ENCODE results near the gene EDEM2.

Gene EDEM2

GRCh38 chr20:35179292-35180212 is 32.4 kb upstream of the EDEM2 start:
- no peaks in the 10 kb centered on the region for H3K27me3 ChIP-seq (ENCODE audit: low read length)
- H3K4me3 ChIP-seq (ENCODE audit: insufficient read depth, low read length, poor library complexity, severe bottlenecking) = no peak overlapping the region
- no peaks in the 10 kb centered on the region for H3K9me3 ChIP-seq (ENCODE audit: insufficient read depth, low read length)
- H3K9me2 ChIP-seq (replicated peaks; ENCODE audit: insufficient read depth, low read length) = no peaks in the 10 kb centered on the region
- H3K27ac ChIP-seq (ENCODE audit: low read depth, low read length) = no peak overlapping the region
- no peaks in the 10 kb centered on the region for H3K36me3 ChIP-seq (ENCODE audit: low read length)
- TF ChIP-seq CTCF (IDR thresholded peaks at IDR 0.05; ENCODE audit: insufficient read depth, low read length, poor library complexity, severe bottlenecking) (no peak), EZH2phosphoT487 (conservative IDR thresholded peaks at IDR 0.05; ENCODE audit: low read length) (no peak)
- H3K4me2 ChIP-seq (ENCODE audit: low read depth, low read length, poor library complexity, severe bottlenecking) = no peak overlapping the region
- H3K79me2 ChIP-seq (ENCODE audit: insufficient read depth, low read length) = no peaks in the 10 kb centered on the region
- H3K9ac ChIP-seq (ENCODE audit: low read length) = no peak overlapping the region
- no peak overlapping the region for H2AFZ ChIP-seq (ENCODE audit: low read depth, low read length, severe bottlenecking)
- no peaks in the 10 kb centered on the region for H4K20me1 ChIP-seq (ENCODE audit: low read depth, low read length)
- H3F3A ChIP-seq (ENCODE audit: insufficient read depth) = no peaks in the 10 kb centered on the region

GRCh38 chr20:35176132-35176531 is 29.0 kb upstream of the EDEM2 start:
- no peak overlapping the region for H2AFZ ChIP-seq (ENCODE audit: low read depth, low read length, severe bottlenecking)
- H3K9me3 ChIP-seq (ENCODE audit: insufficient read depth, low read length) = no peaks in the 10 kb centered on the region
- H3K27ac ChIP-seq (ENCODE audit: low read depth, low read length) = no peak overlapping the region
- TF ChIP-seq CTCF (IDR thresholded peaks at IDR 0.05; ENCODE audit: insufficient read depth, low read length, poor library complexity, severe bottlenecking) (no peak), EZH2phosphoT487 (conservative IDR thresholded peaks at IDR 0.05; ENCODE audit: low read length) (no peak)
- no peaks in the 10 kb centered on the region for H3K79me2 ChIP-seq (ENCODE audit: insufficient read depth, low read length)
- H4K20me1 ChIP-seq (ENCODE audit: low read depth, low read length) = no peaks in the 10 kb centered on the region
- H3K27me3 ChIP-seq (ENCODE audit: low read length) = no peaks in the 10 kb centered on the region
- H3K9ac ChIP-seq (ENCODE audit: low read length) = no peak overlapping the region
- no peak overlapping the region for H3K4me2 ChIP-seq (ENCODE audit: low read depth, low read length, poor library complexity, severe bottlenecking)
- H3K9me2 ChIP-seq (replicated peaks; ENCODE audit: insufficient read depth, low read length) = no peaks in the 10 kb centered on the region
- H3K4me3 ChIP-seq (ENCODE audit: insufficient read depth, low read length, poor library complexity, severe bottlenecking) = no peak overlapping the region
- no peaks in the 10 kb centered on the region for H3K36me3 ChIP-seq (ENCODE audit: low read length)
- no peaks in the 10 kb centered on the region for H3F3A ChIP-seq (ENCODE audit: insufficient read depth)

GRCh38 chr20:35174458-35175216 is 27.5 kb upstream of the EDEM2 start:
- no peak overlapping the region for H3K27ac ChIP-seq (ENCODE audit: low read depth, low read length)
- H3K4me3 ChIP-seq (ENCODE audit: insufficient read depth, low read length, poor library complexity, severe bottlenecking) = no peak overlapping the region
- no peaks in the 10 kb centered on the region for H3K27me3 ChIP-seq (ENCODE audit: low read length)
- H3K36me3 ChIP-seq (ENCODE audit: low read length) = no peaks in the 10 kb centered on the region
- H3F3A ChIP-seq (ENCODE audit: insufficient read depth) = no peaks in the 10 kb centered on the region
- no peaks in the 10 kb centered on the region for H4K20me1 ChIP-seq (ENCODE audit: low read depth, low read length)
- H2AFZ ChIP-seq (ENCODE audit: low read depth, low read length, severe bottlenecking) = no peak overlapping the region
- TF ChIP-seq CTCF (IDR thresholded peaks at IDR 0.05; ENCODE audit: insufficient read depth, low read length, poor library complexity, severe bottlenecking) = no peak
- TF ChIP-seq EZH2phosphoT487 (conservative IDR thresholded peaks at IDR 0.05; ENCODE audit: low read length) = no peak
- H3K4me2 ChIP-seq (ENCODE audit: low read depth, low read length, poor library complexity, severe bottlenecking) = no peak overlapping the region
- H3K9ac ChIP-seq (ENCODE audit: low read length) = no peak overlapping the region
- H3K9me2 ChIP-seq (replicated peaks; ENCODE audit: insufficient read depth, low read length) = no peaks in the 10 kb centered on the region
- no peaks in the 10 kb centered on the region for H3K79me2 ChIP-seq (ENCODE audit: insufficient read depth, low read length)
- H3K9me3 ChIP-seq (ENCODE audit: insufficient read depth, low read length) = no peaks in the 10 kb centered on the region

Measured in SU-DHL-6 (cell line).